GM19035 (cell line): Measurements from ENCODE around the gene RIMBP2.

Experiments
- ATAC-seq: cut with Tn5 transposase; IDR thresholded peaks from one replicate; pipeline ENCODE4 v1.9.1; 2021; ENCODE audit not compliant: unreplicated experiment

RIMBP2 gene

GRCh38 chr12:130434560-130434959 is 281.5 kb downstream of the RIMBP2 start:
- ATAC-seq = no peak

GRCh38 chr12:130433834-130434233 is 282.3 kb downstream of the RIMBP2 start:
- ATAC-seq = no peak

GRCh38 chr12:130433411-130433810 is 282.7 kb downstream of the RIMBP2 start:
- no peak for ATAC-seq

GRCh38 chr12:130431176-130431575 is 284.9 kb downstream of the RIMBP2 start:
- ATAC-seq = no peak

GRCh38 chr12:130429656-130430505 is 286.2 kb downstream of the RIMBP2 start:
- ATAC-seq = no peak

GRCh38 chr12:130428116-130428515 is 288.0 kb downstream of the RIMBP2 start:
- ATAC-seq = no peak

GRCh38 chr12:130427381-130427887 is 288.7 kb downstream of the RIMBP2 start:
- no peak for ATAC-seq

GRCh38 chr12:130425698-130426245 is 290.3 kb downstream of the RIMBP2 start:
- no peak for ATAC-seq

- ATAC-seq = no peak
Observed at GRCh38 chr12:130424858-130425697, 291.0 kb downstream of the RIMBP2 start.

GRCh38 chr12:130423991-130424857 is 291.9 kb downstream of the RIMBP2 start:
- ATAC-seq = no peak

- ATAC-seq = no peak
Observed at GRCh38 chr12:130423136-130423535, 293.0 kb downstream of the RIMBP2 start.

GRCh38 chr12:130422676-130423075 is 293.4 kb downstream of the RIMBP2 start:
- no peak for ATAC-seq

GRCh38 chr12:130421896-130422295 is 294.2 kb downstream of the RIMBP2 start:
- no peak for ATAC-seq

- ATAC-seq = no peak
Observed at GRCh38 chr12:130420071-130420470, 296.0 kb downstream of the RIMBP2 start.

- no peak for ATAC-seq
Observed at GRCh38 chr12:130419116-130419515, 297.0 kb downstream of the RIMBP2 start.

- no peak for ATAC-seq
Observed at GRCh38 chr12:130418251-130418650, 297.8 kb downstream of the RIMBP2 start.

- no peak for ATAC-seq
Observed at GRCh38 chr12:130414381-130414780, 301.7 kb downstream of the RIMBP2 start.

GRCh38 chr12:130413909-130414308 is 302.2 kb downstream of the RIMBP2 start:
- no peak for ATAC-seq

GRCh38 chr12:130412384-130412783 is 303.7 kb downstream of the RIMBP2 start:
- ATAC-seq = no peak

- no peak for ATAC-seq
Observed at GRCh38 chr12:130405332-130405731, 310.8 kb downstream of the RIMBP2 start.

- no peak for ATAC-seq
Observed at GRCh38 chr12:130401703-130402102, 314.4 kb downstream of the RIMBP2 start.
